ENCODE data around the gene STS. TPM values are rescaled to one million over a fixed set of nuclear protein-coding genes. Genes with fewer than 3 reads are reported as not detected.
A peak's percentile ranks its signal among the peaks of the same experiment; 100 is the strongest.

STS gene
- total RNA-seq, 3 donors from 2014 or later (not counting 1 experiment from before 2014, with no cell fraction given), result 2.4 to 4.6 (median 2.8) TPM

- H3K4me3 Mint-ChIP-seq, result no peak overlapping the region
- H3K36me3 ChIP-seq (ENCODE audit: control insufficient read depth, insufficient read depth, low read length), result peaks cover 3% of the 10 kb centered on the region
- no peaks in the 10 kb centered on the region for H3K9me3 Mint-ChIP-seq
- peaks cover 17% of the 10 kb centered on the region for H3K4me1 ChIP-seq (ENCODE audit: control insufficient read depth, insufficient read depth, low read length)
- H3K9me3 ChIP-seq (ENCODE audit: control insufficient read depth, insufficient read depth, low read length), result no peaks in the 10 kb centered on the region
- no peak overlapping the region for H3K27ac ChIP-seq (ENCODE audit: low read length)
- H3K27me3 Mint-ChIP-seq (ENCODE audit: low read depth in 2 of 2), result no peaks in the 10 kb centered on the region
- H3K27ac Mint-ChIP-seq, result peak overlapping the region in 1 of 2 donors; percentile 3
- ATAC-seq (no peak), DNase-seq (no peak)
- H3K27me3 ChIP-seq (ENCODE audit: control insufficient read depth, insufficient read depth, low read length), result no peaks in the 10 kb centered on the region
- TF ChIP-seq CTCF (IDR thresholded peaks at IDR 0.05), result no peak
- peaks cover 27 to 29% of the 10 kb centered on the region in 2 donors for H3K4me1 Mint-ChIP-seq
- intact Hi-C loops (cut with micrococcal nuclease), result no loop called here
- H3K4me3 ChIP-seq (ENCODE audit: low read length), result no peak overlapping the region
- WGBS (ENCODE audit: insufficient coverage), result 91% methylated on average over 5 of the region's 5 CpGs
- H3K36me3 Mint-ChIP-seq, result peaks cover 11% of the 10 kb centered on the region
These were observed 39.5 kb upstream of the STS start for GRCh38 chrX:7108030-7108429.

GRCh38 chrX:7109049-7109531 is 38.4 kb upstream of the STS start:
- H3K36me3 ChIP-seq (ENCODE audit: control insufficient read depth, insufficient read depth, low read length), result no peaks in the 10 kb centered on the region
- ATAC-seq, result no peak
- DNase-seq, result no peak
- peaks cover 17% of the 10 kb centered on the region for H3K4me1 ChIP-seq (ENCODE audit: control insufficient read depth, insufficient read depth, low read length)
- no peak overlapping the region for H3K4me3 ChIP-seq (ENCODE audit: low read length)
- Mint-ChIP-seq H3K36me3 (peaks cover 6% of the 10 kb centered on the region), H3K27ac (peak overlapping the region; percentile 3 to 87), H3K27me3 (ENCODE audit: low read depth in 2 of 2) (no peaks in the 10 kb centered on the region), H3K9me3 (no peaks in the 10 kb centered on the region), H3K4me3 (peak overlapping the region; percentile 36), H3K4me1 (peaks cover 31% of the 10 kb centered on the region in 2 donors)
- H3K27me3 ChIP-seq (ENCODE audit: control insufficient read depth, insufficient read depth, low read length), result no peaks in the 10 kb centered on the region
- no peak overlapping the region for H3K27ac ChIP-seq (ENCODE audit: low read length)
- H3K9me3 ChIP-seq (ENCODE audit: control insufficient read depth, insufficient read depth, low read length), result no peaks in the 10 kb centered on the region
- intact Hi-C loops (cut with micrococcal nuclease), result no loop called here
- no peak for TF ChIP-seq CTCF (IDR thresholded peaks at IDR 0.05)
- WGBS (ENCODE audit: insufficient coverage), result 35% methylated on average over 10 of the region's 11 CpGs

- peaks cover 35 to 37% of the 10 kb centered on the region in 2 donors for H3K4me1 Mint-ChIP-seq
- WGBS (ENCODE audit: insufficient coverage), result 82% methylated on average over 8 of the region's 12 CpGs
- peak overlapping the region; percentile 3 to 87 for H3K27ac Mint-ChIP-seq
- TF ChIP-seq CTCF (IDR thresholded peaks at IDR 0.05), result no peak
- H3K36me3 ChIP-seq (ENCODE audit: control insufficient read depth, insufficient read depth, low read length), result no peaks in the 10 kb centered on the region
- ATAC-seq (no peak), DNase-seq (no peak)
- intact Hi-C loops (cut with micrococcal nuclease), result no loop called here
- H3K9me3 ChIP-seq (ENCODE audit: control insufficient read depth, insufficient read depth, low read length), result no peaks in the 10 kb centered on the region
- no peaks in the 10 kb centered on the region for H3K27me3 Mint-ChIP-seq (ENCODE audit: low read depth in 2 of 2)
- H3K27ac ChIP-seq (ENCODE audit: low read length), result no peak overlapping the region
- peaks cover 17% of the 10 kb centered on the region for H3K4me1 ChIP-seq (ENCODE audit: control insufficient read depth, insufficient read depth, low read length)
- H3K4me3 Mint-ChIP-seq, result peak overlapping the region; percentile 33
- H3K27me3 ChIP-seq (ENCODE audit: control insufficient read depth, insufficient read depth, low read length), result no peaks in the 10 kb centered on the region
- H3K9me3 Mint-ChIP-seq, result no peaks in the 10 kb centered on the region
- H3K4me3 ChIP-seq (ENCODE audit: low read length), result no peak overlapping the region
- no peaks in the 10 kb centered on the region for H3K36me3 Mint-ChIP-seq
These were observed 37.4 kb upstream of the STS start for GRCh38 chrX:7109838-7110793.

Measured in natural killer cell (primary cell).